SK-MEL-5 (cell line): ENCODE results near the gene HBS1L. TPM values are rescaled to one million over a fixed set of nuclear protein-coding genes. Genes with fewer than 3 reads are reported as not detected.

Experiments
- DNase-seq: peaks from one replicate; pipeline ENCODE4 v3.0.0-alpha.2; 2016; ENCODE audit warnings: low read depth, low spot score
- in situ Hi-C: cut with HindIII; loops from 2 replicates; pipeline ENCODE4 v1.10.0; 2016; ENCODE audit warnings: low sequenced_read_pairs, high pct_unique_total_duplicates, low pct_unique_long_range_greater_than_20kb
- total RNA-seq: library from RNA; depleted of rRNA; stranded (reverse); fragments of >200 nt; shearing (Covaris generic); gene quantifications from 2 replicates; pipeline ENCODE4 v1.2.3, GENCODE V29; 2014

Gene HBS1L
- total RNA-seq, 1 experiment from 2014 or later: 122 TPM

GRCh38 chr6:135052939-135053338, 1.7 kb downstream of the HBS1L start:
- in situ Hi-C loops: no loop called here
- DNase-seq: no peak

- no peak for DNase-seq
- in situ Hi-C loops: no loop called here
Measured at GRCh38 chr6:135048915-135049314, 5.7 kb downstream of the HBS1L start.

DNA sequence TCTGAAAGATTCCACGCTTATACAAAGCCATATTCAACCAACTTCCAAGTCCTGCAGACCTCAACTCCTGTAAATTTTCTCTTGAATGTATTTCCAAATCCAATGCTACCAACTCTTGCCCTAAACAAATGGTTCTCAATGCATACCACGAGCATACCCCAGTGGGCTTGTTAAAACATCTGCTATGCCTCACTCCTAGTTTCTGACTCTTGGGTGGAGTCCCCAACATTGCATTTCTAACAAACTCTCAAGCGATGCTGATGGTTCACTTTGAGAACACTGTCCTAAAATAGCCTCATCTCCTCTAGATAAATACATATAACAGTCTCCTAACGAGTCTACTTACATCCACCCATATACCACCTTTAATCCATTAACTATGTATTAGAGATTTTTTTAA, 7.3 kb downstream of the HBS1L start:
- in situ Hi-C loops: no loop called here
- DNase-seq: no peak

DNA sequence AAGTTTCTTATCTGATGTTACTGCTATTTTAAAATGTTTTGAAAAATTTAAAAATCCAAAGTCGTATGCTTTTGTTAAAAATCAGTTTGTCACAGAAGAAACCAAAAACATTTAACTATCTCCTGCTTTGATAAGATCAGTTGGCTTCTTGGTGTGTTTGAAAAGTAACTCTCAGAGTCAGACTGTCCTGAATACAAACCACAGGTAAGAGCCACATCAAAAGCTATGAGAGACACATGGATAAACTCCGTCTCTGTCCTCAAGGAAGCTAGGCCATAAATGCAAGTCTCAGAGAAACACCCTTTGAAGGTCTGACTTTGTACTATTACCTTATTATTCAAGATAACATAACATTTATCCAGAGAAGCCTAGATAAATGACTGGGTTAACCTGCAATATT, 7.7 kb downstream of the HBS1L start:
- in situ Hi-C loops: no loop called here
- DNase-seq: no peak

GRCh38 chr6:135044639-135045038, 10.0 kb downstream of the HBS1L start:
- in situ Hi-C loops: no loop called here
- DNase-seq: no peak

- in situ Hi-C loops: no loop called here
- no peak for DNase-seq
Measured at GRCh38 chr6:135043846-135044245, 10.8 kb downstream of the HBS1L start.

GRCh38 chr6:135043364-135043763, 11.3 kb downstream of the HBS1L start:
- in situ Hi-C loops: no loop called here
- no peak for DNase-seq

GRCh38 chr6:135038335-135038734, 16.3 kb downstream of the HBS1L start:
- in situ Hi-C loops: no loop called here
- no peak for DNase-seq

DNA sequence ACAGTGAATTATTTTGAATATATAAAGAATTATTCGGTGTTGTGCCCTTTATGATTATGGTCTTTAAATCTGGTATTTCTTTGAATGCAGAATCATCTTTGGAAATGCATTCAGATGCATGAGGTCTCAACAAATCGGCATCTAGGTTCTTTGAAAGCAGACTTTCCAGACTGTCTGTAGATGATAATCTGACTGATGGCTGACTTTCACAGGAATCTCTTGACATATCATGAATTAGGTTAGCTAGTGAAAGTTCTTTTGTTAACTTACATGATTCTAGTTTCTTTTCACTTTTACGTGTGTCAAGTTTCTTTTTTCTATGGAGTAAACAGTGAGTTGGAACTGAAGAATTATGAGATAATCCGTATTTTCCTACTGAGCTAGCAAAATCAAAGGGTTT, 17.1 kb downstream of the HBS1L start:
- no peak for DNase-seq
- in situ Hi-C loops: no loop called here

DNA sequence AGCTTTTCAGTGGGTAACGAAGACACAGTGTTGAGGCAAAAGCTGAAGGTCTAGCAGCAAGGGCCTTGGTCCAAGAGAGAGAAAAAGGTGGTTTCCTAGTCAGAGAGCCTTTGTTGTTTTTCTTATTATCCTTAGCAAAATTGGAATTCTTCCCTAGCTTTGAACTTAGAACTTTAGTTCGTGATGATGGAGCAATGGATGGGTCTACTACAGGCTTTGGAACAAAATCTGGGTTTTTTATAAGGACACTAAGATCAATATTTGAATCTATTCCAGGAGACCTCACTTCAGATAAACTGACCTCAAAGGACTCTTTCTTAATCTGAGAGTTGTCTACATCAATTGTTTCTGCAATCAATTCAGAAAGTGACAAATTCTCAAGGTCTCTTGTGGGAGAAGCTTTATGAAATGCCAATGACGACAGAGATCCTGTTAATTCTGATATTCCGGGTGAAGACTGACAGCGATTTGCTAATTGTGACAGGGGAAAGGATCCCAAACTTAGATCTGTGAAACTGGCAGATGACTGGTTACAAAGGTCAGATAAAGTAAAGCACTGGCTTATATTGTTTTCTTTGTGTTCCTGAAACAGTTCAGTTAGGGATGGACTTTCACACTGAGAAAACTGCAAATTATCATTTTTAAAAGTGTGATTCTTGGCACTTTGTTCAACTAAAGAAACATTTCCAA, 17.7 kb downstream of the HBS1L start:
- DNase-seq: no peak
- in situ Hi-C loops: no loop called here

- in situ Hi-C loops: no loop called here
- no peak for DNase-seq
Measured at GRCh38 chr6:135033238-135033637, 21.4 kb downstream of the HBS1L start.

DNA sequence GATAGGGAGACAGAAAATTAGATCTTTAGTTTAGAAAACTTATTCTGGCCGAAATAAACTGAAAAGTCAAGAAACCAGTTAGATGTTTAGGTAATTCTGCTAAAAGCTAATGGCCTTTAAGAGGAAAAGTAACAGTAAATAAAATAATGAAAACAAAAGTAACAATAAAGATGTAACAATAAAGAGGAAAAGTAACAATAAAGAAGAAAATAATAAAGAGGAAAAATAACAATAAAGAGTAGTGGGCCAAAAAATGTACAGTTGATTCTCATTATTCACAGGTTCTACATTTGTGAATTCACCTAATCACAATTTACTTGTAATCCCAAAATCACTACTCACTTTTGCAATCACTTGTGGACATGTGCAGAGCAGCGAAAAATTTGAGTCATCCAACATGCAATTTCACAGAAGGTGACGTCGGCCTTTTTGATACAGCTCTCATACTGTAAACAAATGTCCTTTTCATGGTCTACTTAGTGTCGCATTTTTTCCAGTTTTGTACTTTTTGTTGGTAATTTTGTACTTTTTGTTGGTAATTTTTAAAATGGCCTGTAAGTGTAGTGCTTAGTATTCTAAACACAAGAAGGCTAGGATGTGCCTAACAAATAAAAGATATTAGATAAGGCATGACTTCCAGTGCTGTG, 24.0 kb downstream of the HBS1L start:
- in situ Hi-C loops: no loop called here
- DNase-seq: peak; percentile 11

DNA sequence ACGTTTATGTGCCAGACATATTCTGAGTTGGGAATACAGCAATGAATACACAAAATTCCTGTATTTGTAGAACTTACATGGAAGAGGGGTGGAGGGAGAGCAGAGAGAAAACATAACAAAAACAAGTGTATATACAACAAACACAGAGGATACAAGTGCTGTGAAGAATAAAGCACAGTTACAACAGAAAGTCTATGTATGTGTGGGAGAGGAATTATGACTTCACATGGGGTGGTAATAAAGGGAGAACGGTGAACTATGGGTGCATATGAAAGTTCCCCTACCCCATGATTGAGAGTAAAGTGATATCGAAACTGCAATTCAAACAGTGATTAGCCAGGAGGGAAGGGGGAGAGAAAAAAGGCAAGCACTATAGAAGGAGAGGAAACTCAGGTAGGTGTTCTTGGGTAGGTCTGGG, 24.6 kb downstream of the HBS1L start:
- in situ Hi-C loops: no loop called here
- DNase-seq: no peak

DNA sequence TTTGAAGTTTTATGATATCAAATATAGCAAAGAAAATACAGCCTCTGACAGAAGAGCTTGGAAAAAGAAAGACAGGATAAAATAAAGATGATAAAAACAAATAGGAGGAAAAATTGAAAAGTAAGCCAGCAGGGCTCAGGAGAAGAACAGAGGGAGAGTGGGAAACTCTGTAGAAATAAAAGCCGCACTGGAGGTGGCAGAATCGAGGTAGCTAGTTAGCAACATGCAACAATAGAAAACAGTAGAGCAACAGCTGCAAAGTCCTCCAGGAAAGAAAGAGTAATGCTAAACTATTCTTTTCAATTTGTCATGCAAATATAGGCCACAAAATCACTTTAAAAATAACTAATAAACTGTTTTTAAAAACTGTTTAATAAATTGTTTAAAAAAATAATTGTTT, 28.8 kb downstream of the HBS1L start:
- DNase-seq: no peak
- in situ Hi-C loops: no loop called here

- in situ Hi-C loops: no loop called here
- no peak for DNase-seq
Measured at GRCh38 chr6:135025175-135025574, 29.4 kb downstream of the HBS1L start.

DNA sequence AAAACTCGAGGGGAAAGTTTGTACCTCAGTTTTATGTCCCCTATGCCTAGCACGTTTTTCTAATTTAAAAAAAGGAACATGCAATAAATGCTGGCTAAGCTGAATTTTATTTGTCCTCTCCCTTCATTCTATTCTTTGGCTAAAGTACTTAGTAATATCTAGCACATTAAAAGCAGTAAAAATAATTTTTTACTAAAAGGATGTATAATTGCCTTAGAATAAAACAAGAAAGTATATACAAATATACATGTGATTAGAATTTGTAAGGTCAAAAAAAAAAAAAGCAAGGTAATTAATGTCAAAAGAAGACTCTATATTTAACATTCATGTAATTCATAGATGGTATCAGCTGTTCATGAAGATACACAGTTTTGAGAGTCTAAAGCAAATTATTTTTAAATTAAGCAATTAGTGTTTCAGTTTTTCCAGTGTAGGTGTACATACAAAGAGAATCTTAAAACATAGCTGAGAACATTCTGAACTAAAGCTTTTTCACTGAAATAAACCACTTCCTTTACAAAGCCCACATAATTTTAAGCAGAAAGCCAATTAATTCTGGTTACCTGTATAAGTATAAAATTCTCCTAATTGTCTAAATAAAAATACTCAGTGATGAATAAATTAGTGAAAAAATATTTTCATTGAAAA, 32.4 kb downstream of the HBS1L start:
- DNase-seq: no peak
- in situ Hi-C loops: no loop called here

DNA sequence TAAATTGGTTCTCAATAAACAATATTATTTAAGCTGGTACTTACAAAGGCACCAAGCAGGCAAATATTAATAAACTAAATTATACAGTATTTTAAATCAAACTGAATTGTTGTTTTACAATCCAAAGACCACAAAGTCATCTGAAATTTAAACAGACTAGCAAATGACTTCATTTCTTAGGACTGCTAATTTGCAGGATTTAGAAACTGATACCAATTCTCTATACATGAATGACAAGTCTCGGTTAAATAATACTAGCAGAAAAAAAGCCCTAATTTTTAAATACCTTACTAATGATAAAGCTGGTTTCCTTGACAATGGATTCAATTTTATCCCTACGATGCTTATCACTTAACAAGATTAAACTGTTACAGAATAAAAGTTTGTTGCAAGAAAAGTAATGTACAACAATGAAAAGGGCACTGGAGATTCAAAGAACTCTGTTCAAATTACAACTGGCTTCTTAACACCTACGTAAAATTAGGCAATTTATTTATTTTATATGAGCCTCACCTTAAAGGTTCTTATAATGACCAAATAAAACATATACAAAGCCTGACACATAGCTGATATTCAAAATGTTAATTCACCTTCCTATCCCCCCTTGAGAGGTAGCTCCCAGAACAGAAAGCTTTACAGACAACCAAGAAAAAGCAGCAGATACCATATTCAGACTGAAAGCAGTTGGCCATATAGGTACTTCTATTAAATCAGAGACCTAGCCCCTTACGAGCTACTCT, 33.1 kb downstream of the HBS1L start:
- no peak for DNase-seq
- in situ Hi-C loops: no loop called here

DNA sequence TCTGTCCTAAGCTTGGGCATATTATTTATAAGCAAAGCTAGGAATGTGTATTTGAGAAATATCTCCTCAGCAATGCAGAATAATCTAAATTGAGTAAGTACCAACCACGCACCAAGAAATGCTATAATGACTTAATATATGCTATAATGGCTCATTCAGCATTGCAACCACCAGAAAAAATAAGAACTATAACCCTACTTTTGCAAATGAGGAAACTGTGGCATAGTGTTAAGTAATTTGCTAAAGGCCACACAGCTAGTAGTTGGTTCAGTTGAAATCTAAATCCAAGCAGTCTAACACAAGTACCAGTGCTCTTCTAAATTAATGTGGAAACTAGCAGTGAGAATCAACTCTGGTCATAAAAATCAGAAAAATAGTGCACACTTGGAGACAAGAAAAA, 35.7 kb downstream of the HBS1L start:
- in situ Hi-C loops: no loop called here

More for the DNA sequence above, 35.7 kb downstream of the HBS1L start:
- DNase-seq: no peak
